BE2C (cell line): ENCODE measurements around the gene TNS4.
"Not testable (repeated sequence)": the region's sequence is repeated elsewhere in the genome, so short reads cannot be mapped to it uniquely, and the experiment has no call there.

Experiments used
- DNase-seq: peaks from one replicate; pipeline ENCODE4 v3.0.0-alpha.2; 2020
- H3K27me3 ChIP-seq: fragments of 250-450 bp; sonication (Bioruptor Pico); 2 replicates; pipeline ENCODE4 v1.5.1; 2020; ENCODE audit warnings: mild to moderate bottlenecking
- H3K36me3 ChIP-seq: fragments of 250-450 bp; sonication (Bioruptor Pico); 2 replicates; pipeline ENCODE4 v1.5.1; 2020; ENCODE audit warnings: mild to moderate bottlenecking
- H3K4me1 ChIP-seq: fragments of 250-450 bp; sonication (Bioruptor Pico); 2 replicates; pipeline ENCODE4 v1.5.1; 2020
- H3K4me3 ChIP-seq: 2 replicates; pipeline ENCODE4 v1.5.1; 2011; ENCODE audit warnings: low read depth, low read length
- H3K9me3 ChIP-seq: fragments of 250-450 bp; sonication (Bioruptor Pico); 2 replicates; pipeline ENCODE4 v1.5.1; 2020
- TF ChIP-seq, protein P1 (sequence below): IDR thresholded peaks from 2 replicates; pipeline ENCODE4 v1.5.1; 2012; ENCODE audit warnings: mild to moderate bottlenecking, low read depth, low read length

The TNS4 gene

GRCh38 chr17:40547079-40547784 is 45.8 kb upstream of the TNS4 start:
- no peaks in the 10 kb centered on the region for H3K27me3 ChIP-seq
- DNase-seq: no peak
- no peaks in the 10 kb centered on the region for H3K36me3 ChIP-seq
- TF ChIP-seq, protein P1, sequence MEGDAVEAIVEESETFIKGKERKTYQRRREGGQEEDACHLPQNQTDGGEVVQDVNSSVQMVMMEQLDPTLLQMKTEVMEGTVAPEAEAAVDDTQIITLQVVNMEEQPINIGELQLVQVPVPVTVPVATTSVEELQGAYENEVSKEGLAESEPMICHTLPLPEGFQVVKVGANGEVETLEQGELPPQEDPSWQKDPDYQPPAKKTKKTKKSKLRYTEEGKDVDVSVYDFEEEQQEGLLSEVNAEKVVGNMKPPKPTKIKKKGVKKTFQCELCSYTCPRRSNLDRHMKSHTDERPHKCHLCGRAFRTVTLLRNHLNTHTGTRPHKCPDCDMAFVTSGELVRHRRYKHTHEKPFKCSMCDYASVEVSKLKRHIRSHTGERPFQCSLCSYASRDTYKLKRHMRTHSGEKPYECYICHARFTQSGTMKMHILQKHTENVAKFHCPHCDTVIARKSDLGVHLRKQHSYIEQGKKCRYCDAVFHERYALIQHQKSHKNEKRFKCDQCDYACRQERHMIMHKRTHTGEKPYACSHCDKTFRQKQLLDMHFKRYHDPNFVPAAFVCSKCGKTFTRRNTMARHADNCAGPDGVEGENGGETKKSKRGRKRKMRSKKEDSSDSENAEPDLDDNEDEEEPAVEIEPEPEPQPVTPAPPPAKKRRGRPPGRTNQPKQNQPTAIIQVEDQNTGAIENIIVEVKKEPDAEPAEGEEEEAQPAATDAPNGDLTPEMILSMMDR: no peak
- H3K4me3 ChIP-seq: no peak overlapping the region
- H3K4me1 ChIP-seq: peaks cover 41% of the 10 kb centered on the region
- H3K9me3 ChIP-seq: no peaks in the 10 kb centered on the region

- not testable (repeated sequence) for H3K4me3 ChIP-seq, H3K36me3 ChIP-seq, H3K9me3 ChIP-seq, DNase-seq, H3K27me3 ChIP-seq
- H3K4me1 ChIP-seq: peaks cover 42% of the 10 kb centered on the region
Measured at GRCh38 chr17:40546497-40546896, 45.1 kb upstream of the TNS4 start.

DNA sequence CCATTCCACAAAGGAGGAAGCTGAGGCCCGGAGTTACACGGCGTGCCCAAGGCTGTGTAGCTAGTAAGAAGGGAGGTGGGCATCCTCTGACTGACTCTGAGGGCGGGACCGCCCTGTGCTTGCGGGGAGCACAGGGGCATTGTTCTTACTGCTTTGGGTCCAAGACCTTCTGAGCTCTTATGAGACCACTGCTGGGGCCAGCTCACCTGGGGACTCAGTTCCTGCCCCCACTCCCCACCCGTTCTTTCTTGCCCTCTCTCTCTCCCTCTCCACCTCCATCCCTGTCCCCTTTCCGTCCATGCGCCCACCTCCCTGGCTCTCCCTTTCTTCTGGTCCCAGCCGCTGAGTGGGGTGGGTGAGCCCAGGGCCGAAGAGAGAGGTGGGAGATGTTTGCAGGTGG is 44.2 kb upstream of the TNS4 start:
- Histone ChIP-seq H3K36me3 (no peaks in the 10 kb centered on the region), H3K27me3 (no peaks in the 10 kb centered on the region), H3K4me1 (peaks cover 35% of the 10 kb centered on the region), H3K9me3 (no peaks in the 10 kb centered on the region), H3K4me3 (no peak overlapping the region)
- DNase-seq: no peak
- TF ChIP-seq, protein P1: no peak

GRCh38 chr17:40542558-40543411 is 41.4 kb upstream of the TNS4 start:
- H3K4me3 ChIP-seq: no peak overlapping the region
- TF ChIP-seq, protein P1: no peak
- H3K9me3 ChIP-seq: no peaks in the 10 kb centered on the region
- H3K4me1 ChIP-seq: peaks cover 12% of the 10 kb centered on the region
- no peaks in the 10 kb centered on the region for H3K36me3 ChIP-seq
- DNase-seq: no peak
- H3K27me3 ChIP-seq: no peaks in the 10 kb centered on the region

- TF ChIP-seq, protein P1: no peak
- H3K27me3 ChIP-seq: no peaks in the 10 kb centered on the region
- no peak for DNase-seq
- H3K36me3 ChIP-seq: no peaks in the 10 kb centered on the region
- no peaks in the 10 kb centered on the region for H3K9me3 ChIP-seq
- peaks cover 12% of the 10 kb centered on the region for H3K4me1 ChIP-seq
- H3K4me3 ChIP-seq: no peak overlapping the region
Measured at GRCh38 chr17:40541873-40542557, 40.6 kb upstream of the TNS4 start.

GRCh38 chr17:40541060-40541872 is 39.8 kb upstream of the TNS4 start:
- peaks cover 12% of the 10 kb centered on the region for H3K4me1 ChIP-seq

More at GRCh38 chr17:40541060-40541872, 39.8 kb upstream of the TNS4 start:
- no peaks in the 10 kb centered on the region for H3K27me3 ChIP-seq
- TF ChIP-seq, protein P1: no peak
- no peak for DNase-seq
- H3K4me3 ChIP-seq: no peak overlapping the region
- H3K36me3 ChIP-seq: no peaks in the 10 kb centered on the region
- no peaks in the 10 kb centered on the region for H3K9me3 ChIP-seq
